Spinal cord (tissue), 10 donors: Measurements from ENCODE around the gene KCNN3. TPM values are rescaled to one million over a fixed set of nuclear protein-coding genes. Genes with fewer than 3 reads are reported as not detected.

Experiments
- DNase-seq, 6 donors: peaks; one replicate each; pipeline versions ENCODE4 v3.0.0 to v3.0.0-alpha.2; 2013 to 2015; ENCODE audit warnings: low spot score in 6 of 6, low read depth in 4 of 6
- H3K27ac ChIP-seq: one replicate; pipeline ENCODE4 v1.5.1; 2013; ENCODE audit warnings: low read depth, low read length, control low read depth
- H3K27me3 ChIP-seq: one replicate; pipeline ENCODE4 v1.6.1; 2013; ENCODE audit warnings: low read length; ENCODE audit not compliant: control insufficient read depth, insufficient read depth
- H3K36me3 ChIP-seq: one replicate; pipeline ENCODE4 v1.6.1; 2013; ENCODE audit warnings: low read length; ENCODE audit not compliant: control insufficient read depth, insufficient read depth
- H3K4me1 ChIP-seq: one replicate; pipeline ENCODE4 v1.6.1; 2013; ENCODE audit warnings: low read length; ENCODE audit not compliant: control insufficient read depth, insufficient read depth
- H3K4me3 ChIP-seq: one replicate; pipeline ENCODE4 v1.5.1; 2013; ENCODE audit warnings: low read depth, low read length, control low read depth
- H3K9me3 ChIP-seq: one replicate; pipeline ENCODE4 v1.6.1; 2013; ENCODE audit warnings: low read length; ENCODE audit not compliant: control insufficient read depth, insufficient read depth
- WGBS: methylation state at CpG from one replicate; pipeline ENCODE4 v1.1.5; 2013; ENCODE audit warnings: missing lambda C conversion rate; ENCODE audit not compliant: insufficient coverage; 5-methylcytosine and 5-hydroxymethylcytosine counted together
- polyA plus RNA-seq, 2 donors: library from polyadenylated mRNA; unstranded; fragments of 120-200 nt; gene quantifications; one replicate each; pipeline ENCODE4 v1.2.1, GENCODE V29; 2013; ENCODE audit not compliant: insufficient read length in 2 of 2
- total RNA-seq, 2 donors: library from RNA; depleted of rRNA in 1 of 2; stranded (reverse); fragments of 120-200 nt in 1 of 2; fragments of >200 nt in 1 of 2; gene quantifications; one replicate each; pipeline versions ENCODE4 v1.2.3 to v1.2.4, GENCODE V29; 2013 to 2014
- donor health status: healthy.

Gene KCNN3
- total and polyA plus RNA-seq, 4 donors, result 9.6 to 24.8 (median 16.4) TPM

- 90% methylated on average over 12 of the region's 12 CpGs for WGBS
- no peak overlapping the region for H3K4me3 ChIP-seq
- H3K4me1 ChIP-seq, result peaks cover 44% of the 10 kb centered on the region
- H3K27ac ChIP-seq, result no peak overlapping the region
- H3K27me3 ChIP-seq, result no peaks in the 10 kb centered on the region
- H3K9me3 ChIP-seq, result no peaks in the 10 kb centered on the region
- no peak for DNase-seq
- H3K36me3 ChIP-seq, result peaks cover 43% of the 10 kb centered on the region
Measured at GRCh38 chr1:154735061-154735803, 134.8 kb downstream of the KCNN3 start.

DNA sequence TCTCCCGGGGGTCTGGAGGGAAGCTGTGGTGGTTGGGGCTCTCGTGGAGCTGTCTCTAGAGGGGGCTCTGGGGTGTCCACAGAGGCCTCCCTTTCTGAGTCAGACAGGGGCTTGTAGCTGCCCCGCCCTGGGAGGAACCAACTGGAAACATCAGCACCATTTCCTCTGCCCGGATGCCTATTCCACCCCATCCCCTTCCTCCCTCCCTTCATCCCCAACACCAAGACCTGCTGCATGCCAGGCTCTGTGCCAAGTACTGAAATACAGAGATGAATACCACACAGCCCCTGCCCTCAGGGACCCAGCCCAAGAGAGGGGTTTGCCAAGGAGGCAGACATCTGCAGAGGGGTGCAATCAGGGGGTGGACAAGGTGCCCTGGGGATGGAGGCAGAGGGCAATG is 136.5 kb downstream of the KCNN3 start:
- peaks cover 49% of the 10 kb centered on the region for H3K36me3 ChIP-seq
- no peak overlapping the region for H3K4me3 ChIP-seq
- 63% methylated on average over 4 of the region's 4 CpGs for WGBS
- H3K27ac ChIP-seq, result no peak overlapping the region
- peak in 1 of 6 donors; percentile 68 for DNase-seq
- H3K4me1 ChIP-seq, result peaks cover 56% of the 10 kb centered on the region
- H3K27me3 ChIP-seq, result no peaks in the 10 kb centered on the region
- no peaks in the 10 kb centered on the region for H3K9me3 ChIP-seq

GRCh38 chr1:154730986-154731489 is 139.0 kb downstream of the KCNN3 start:
- DNase-seq, result peak in 4 of 6 donors; percentile 67 to 93 (median 82)
- Histone ChIP-seq H3K4me1 (peaks cover 77% of the 10 kb centered on the region), H3K27me3 (no peaks in the 10 kb centered on the region), H3K27ac (peak overlapping the region; percentile 75), H3K4me3 (no peak overlapping the region), H3K36me3 (peaks cover 52% of the 10 kb centered on the region), H3K9me3 (no peaks in the 10 kb centered on the region)
- WGBS, result 16% methylated on average over 7 of the region's 10 CpGs

DNA sequence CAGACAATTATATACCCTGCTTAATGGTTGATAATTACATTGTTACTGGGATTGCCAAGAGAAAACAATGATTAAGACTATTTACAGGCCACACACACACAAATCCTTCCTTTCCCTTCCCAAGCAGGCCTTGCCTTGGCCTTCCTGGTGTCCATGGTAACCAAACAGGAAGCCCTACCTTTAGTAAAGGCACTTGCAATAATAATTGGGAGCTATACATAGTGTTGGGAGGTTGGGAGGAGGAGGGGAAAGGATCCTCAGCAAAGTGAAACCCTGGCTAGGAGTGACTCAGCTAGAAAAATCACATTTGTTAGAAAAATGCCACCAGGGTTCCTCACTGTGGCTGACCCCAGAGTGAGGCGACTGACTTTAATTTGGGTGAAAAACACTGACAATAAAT is 139.8 kb downstream of the KCNN3 start:
- H3K4me3 ChIP-seq, result no peak overlapping the region
- peaks cover 49% of the 10 kb centered on the region for H3K36me3 ChIP-seq
- H3K27me3 ChIP-seq, result no peaks in the 10 kb centered on the region
- WGBS, result no CpG with 5 or more reads among the region's 1 CpG
- DNase-seq, result peak in 1 of 6 donors; percentile 77
- peaks cover 79% of the 10 kb centered on the region for H3K4me1 ChIP-seq
- H3K9me3 ChIP-seq, result no peaks in the 10 kb centered on the region
- peak overlapping the region; percentile 75 for H3K27ac ChIP-seq

DNA sequence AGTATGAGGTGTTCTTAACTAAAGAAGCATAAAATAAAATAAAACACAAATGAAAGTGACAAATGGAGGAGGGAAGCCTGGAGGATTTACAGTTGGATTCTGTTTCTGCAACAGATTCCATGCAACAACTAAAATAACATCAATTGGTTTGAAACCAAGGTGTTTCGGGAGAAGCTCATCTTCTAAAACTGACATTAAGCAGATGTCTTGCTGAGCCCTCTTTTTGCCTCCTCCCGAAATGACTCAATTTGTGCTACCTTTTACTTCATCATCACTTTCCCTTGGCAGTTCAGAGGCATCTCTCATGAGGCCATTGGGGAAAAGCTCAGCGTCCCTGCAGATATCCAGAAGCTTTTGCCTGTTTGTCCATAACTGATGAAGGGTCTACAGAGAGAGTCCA is 140.5 kb downstream of the KCNN3 start:
- no peaks in the 10 kb centered on the region for H3K9me3 ChIP-seq
- H3K4me1 ChIP-seq, result peaks cover 82% of the 10 kb centered on the region
- 86% methylated on average over 2 of the region's 3 CpGs for WGBS
- no peak for DNase-seq
- no peaks in the 10 kb centered on the region for H3K27me3 ChIP-seq
- peak overlapping the region; percentile 81 for H3K27ac ChIP-seq
- no peak overlapping the region for H3K4me3 ChIP-seq
- H3K36me3 ChIP-seq, result peaks cover 43% of the 10 kb centered on the region

- H3K9me3 ChIP-seq, result no peaks in the 10 kb centered on the region
- H3K36me3 ChIP-seq, result peaks cover 39% of the 10 kb centered on the region
- peak overlapping the region; percentile 81 for H3K27ac ChIP-seq
- no peaks in the 10 kb centered on the region for H3K27me3 ChIP-seq
- WGBS, result 65% methylated on average over 1 of the region's 6 CpGs
- no peak overlapping the region for H3K4me3 ChIP-seq
- no peak for DNase-seq
- H3K4me1 ChIP-seq, result peaks cover 81% of the 10 kb centered on the region
Measured at GRCh38 chr1:154729031-154729442, 141.0 kb downstream of the KCNN3 start.

DNA sequence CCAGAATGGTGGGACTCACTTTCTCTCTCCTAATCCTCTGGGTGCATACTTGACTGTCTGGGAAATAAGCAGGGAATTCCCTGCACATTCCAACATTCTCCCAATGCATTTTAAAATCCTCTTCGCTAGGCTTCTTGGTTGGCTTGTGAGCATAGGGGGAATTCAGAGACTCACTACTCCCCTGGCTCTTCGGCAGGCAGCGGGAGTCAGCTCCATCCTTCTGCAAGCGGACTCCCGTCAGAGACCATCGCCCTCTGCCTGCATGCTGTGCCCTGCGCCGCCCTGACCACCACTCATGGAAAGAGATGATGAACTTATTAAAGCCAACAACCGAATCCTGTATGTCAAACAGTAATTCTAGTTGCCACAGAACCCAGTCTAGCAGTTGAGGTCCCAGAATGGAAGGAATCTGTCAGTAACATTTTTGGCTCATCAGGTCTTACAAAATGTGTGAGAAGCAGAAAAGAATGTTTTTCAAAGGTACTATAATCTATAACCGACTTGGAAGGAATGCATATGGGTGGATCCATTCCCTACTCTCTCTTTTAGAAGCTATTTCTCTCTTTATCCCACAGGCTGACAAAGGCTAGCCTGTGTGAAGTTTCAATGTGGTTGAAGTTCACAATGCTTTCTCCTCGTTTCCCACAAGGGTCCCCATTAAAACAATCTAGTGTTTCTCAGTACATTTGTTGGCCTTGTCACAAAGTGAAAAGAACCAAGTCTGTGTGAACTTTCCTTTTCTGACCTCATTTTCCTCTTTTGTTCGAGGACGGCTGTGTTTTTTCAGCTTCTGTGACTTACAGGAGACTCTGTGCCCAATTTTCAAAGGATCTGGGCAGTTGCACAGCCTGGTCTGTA is 143.0 kb downstream of the KCNN3 start:
- peaks cover 27% of the 10 kb centered on the region for H3K36me3 ChIP-seq
- WGBS, result 24% methylated on average over 9 of the region's 13 CpGs
- H3K27me3 ChIP-seq, result no peaks in the 10 kb centered on the region
- H3K27ac ChIP-seq, result peak overlapping the region; percentile 81
- H3K4me1 ChIP-seq, result peaks cover 69% of the 10 kb centered on the region
- no peaks in the 10 kb centered on the region for H3K9me3 ChIP-seq
- no peak overlapping the region for H3K4me3 ChIP-seq
- DNase-seq, result peak in 3 of 6 donors; percentile 59 to 90 (median 83)

- Histone ChIP-seq H3K27ac (peak overlapping the region; percentile 81), H3K4me1 (peaks cover 62% of the 10 kb centered on the region), H3K4me3 (no peak overlapping the region), H3K36me3 (peaks cover 22% of the 10 kb centered on the region), H3K9me3 (no peaks in the 10 kb centered on the region), H3K27me3 (no peaks in the 10 kb centered on the region)
- DNase-seq, result no peak
- 52% methylated on average over 10 of the region's 10 CpGs for WGBS
Measured at GRCh38 chr1:154726443-154726842, 143.6 kb downstream of the KCNN3 start.

DNA sequence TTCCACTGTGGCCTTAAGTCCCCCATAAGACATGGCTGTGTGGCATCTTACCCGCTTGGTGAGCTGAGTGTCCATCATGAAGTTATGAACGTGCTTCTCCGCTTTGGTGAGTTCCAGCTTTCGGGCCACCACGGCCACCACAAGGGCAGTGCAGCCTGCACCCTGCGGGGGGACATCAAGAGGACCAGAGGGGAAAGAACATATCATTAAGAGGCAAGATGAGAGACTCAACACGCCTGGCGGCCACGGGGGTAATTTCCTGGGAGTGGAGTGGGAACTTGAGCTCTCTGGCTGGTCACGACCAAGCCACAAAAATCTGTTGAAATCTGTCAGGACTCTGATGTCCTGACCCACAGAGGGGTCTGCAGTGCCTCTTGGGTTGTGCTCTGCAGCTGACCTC is 144.2 kb downstream of the KCNN3 start:
- peaks cover 57% of the 10 kb centered on the region for H3K4me1 ChIP-seq
- no peaks in the 10 kb centered on the region for H3K27me3 ChIP-seq
- H3K27ac ChIP-seq, result peak overlapping the region; percentile 81
- 83% methylated on average over 9 of the region's 10 CpGs for WGBS
- no peak for DNase-seq
- H3K9me3 ChIP-seq, result no peaks in the 10 kb centered on the region
- H3K36me3 ChIP-seq, result peaks cover 20% of the 10 kb centered on the region
- H3K4me3 ChIP-seq, result no peak overlapping the region
